HEK293T (cell line): ENCODE data around the gene OVOL3.

ENCODE experiments used
- BHLHE40 ChIP-seq: fragments of 450-650 bp; IDR thresholded peaks from 2 replicates; pipeline ENCODE4 v1.6.1; 2016; ENCODE audit warnings: mild to moderate bottlenecking, moderate library complexity, borderline replicate concordance
- ELF4 ChIP-seq: fragments of 450-650 bp; IDR thresholded peaks from 2 replicates; pipeline ENCODE4 v1.6.1; 2017; ENCODE audit warnings: antibody characterized with exemption
- FOXK2 ChIP-seq: fragments of 450-650 bp; IDR thresholded peaks from 2 replicates; pipeline ENCODE4 v1.6.1; 2016; ENCODE audit warnings: mild to moderate bottlenecking
- NFRKB ChIP-seq: fragments of 450-650 bp; IDR thresholded peaks from 2 replicates; pipeline ENCODE4 v1.6.1; 2016; ENCODE audit warnings: mild to moderate bottlenecking, moderate library complexity

DNA sequence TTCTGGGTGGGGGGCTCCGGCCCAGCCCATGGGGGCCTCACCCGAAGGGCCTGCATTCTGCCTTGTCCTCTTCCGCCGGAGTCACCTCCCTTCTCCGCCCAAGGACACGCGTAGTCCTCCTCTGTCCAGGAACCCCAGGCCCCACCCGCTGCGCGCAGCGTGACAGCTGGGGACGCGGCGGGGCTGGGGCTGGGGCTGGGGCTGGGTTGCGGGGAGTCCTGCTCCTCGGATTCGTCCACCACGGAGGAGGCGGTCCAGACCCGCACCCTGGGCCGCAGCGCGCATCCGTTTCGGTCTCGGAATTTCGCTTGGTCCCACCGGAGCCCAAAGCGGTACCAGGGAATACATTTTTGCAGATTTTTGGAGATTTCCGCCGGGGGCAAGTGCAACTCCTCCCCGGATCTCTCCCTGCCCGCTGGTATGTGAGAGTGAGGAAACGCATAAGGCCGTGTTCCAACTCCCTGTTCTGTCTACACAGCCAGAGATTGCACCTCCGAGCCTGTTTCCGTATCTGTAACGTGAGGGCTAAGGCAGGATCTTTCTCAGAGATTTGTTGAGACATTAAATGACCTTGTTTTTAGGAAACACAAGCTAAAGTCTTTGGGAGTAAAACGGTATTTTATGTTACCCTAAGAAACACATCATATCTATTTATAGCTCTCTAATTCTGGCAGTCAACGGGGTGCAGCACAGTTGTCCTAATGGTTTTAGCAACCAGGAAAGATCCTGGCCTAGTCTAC lies 41.6 kb downstream of the OVOL3 start, which contains the start of gene COX7A1:
- no peak for TF ChIP-seq ELF4
- no peak for TF ChIP-seq NFRKB
- TF ChIP-seq BHLHE40, result no peak
- TF ChIP-seq FOXK2, result no peak
